GM23248 (cell line): ENCODE measurements around the gene MTUS2. TPM values are rescaled to one million over a fixed set of nuclear protein-coding genes. Genes with fewer than 3 reads are reported as not detected.

ENCODE experiments used
- DNase-seq: peaks from one replicate; pipeline ENCODE4 v3.0.0-alpha.2; 2015
- H2AFZ ChIP-seq: fragments of 200-600 bp; sonication (generic); 2 replicates; pipeline ENCODE4 v1.6.1; 2016; ENCODE audit warnings: antibody characterized with exemption
- H3F3A ChIP-seq: fragments of 200-600 bp; sonication (generic); 2 replicates; pipeline ENCODE4 v1.6.1; 2016; ENCODE audit warnings: mild to moderate bottlenecking, antibody characterized with exemption, mixed run types; ENCODE audit not compliant: insufficient read depth
- H3K27ac ChIP-seq: fragments of 200-600 bp; sonication (generic); 2 replicates; pipeline ENCODE4 v1.5.1; 2016; ENCODE audit warnings: mild to moderate bottlenecking
- H3K27me3 ChIP-seq: fragments of 200-600 bp; sonication (generic); replicated peaks from 2 replicates; pipeline ENCODE4 v1.6.1; 2016; ENCODE audit warnings: mild to moderate bottlenecking; ENCODE audit not compliant: insufficient read depth
- H3K36me3 ChIP-seq: fragments of 200-600 bp; sonication (generic); 2 replicates; pipeline ENCODE4 v1.6.1; 2016; ENCODE audit warnings: low read depth, mild to moderate bottlenecking
- H3K4me1 ChIP-seq: fragments of 200-600 bp; sonication (generic); 2 replicates; pipeline ENCODE4 v1.6.1; 2016; ENCODE audit warnings: mild to moderate bottlenecking; ENCODE audit not compliant: insufficient read depth
- H3K4me2 ChIP-seq: fragments of 200-600 bp; sonication (generic); one replicate; pipeline ENCODE4 v1.6.1; 2016; ENCODE audit warnings: mild to moderate bottlenecking; ENCODE audit not compliant: unreplicated experiment
- H3K4me3 ChIP-seq: fragments of 200-600 bp; sonication (generic); 2 replicates; pipeline ENCODE4 v1.5.1; 2016; ENCODE audit warnings: mild to moderate bottlenecking
- H3K79me2 ChIP-seq: fragments of 200-600 bp; sonication (generic); 2 replicates; pipeline ENCODE4 v1.6.1; 2016; ENCODE audit warnings: mild to moderate bottlenecking; ENCODE audit not compliant: insufficient read depth
- H3K9ac ChIP-seq: fragments of 200-600 bp; sonication (generic); 2 replicates; pipeline ENCODE4 v1.6.1; 2016; ENCODE audit warnings: mild to moderate bottlenecking
- H3K9me2 ChIP-seq: fragments of 200-600 bp; sonication (generic); 2 replicates; pipeline ENCODE4 v1.6.1; 2016; ENCODE audit warnings: mixed run types, mild to moderate bottlenecking, moderate library complexity; ENCODE audit not compliant: insufficient read depth
- H3K9me3 ChIP-seq: fragments of 200-600 bp; sonication (generic); one replicate; pipeline ENCODE4 v1.6.1; 2017; ENCODE audit warnings: low read depth
- H4K20me1 ChIP-seq: fragments of 200-600 bp; sonication (generic); 2 replicates; pipeline ENCODE4 v1.6.0; 2016; ENCODE audit not compliant: insufficient read depth
- EZH2 ChIP-seq: fragments of 200-600 bp; sonication (generic); IDR thresholded peaks from 2 replicates; pipeline ENCODE4 v1.6.1; 2018; ENCODE audit warnings: antibody characterized with exemption, mild to moderate bottlenecking; ENCODE audit not compliant: insufficient read depth, poor library complexity, severe bottlenecking
- EZH2phosphoT487 ChIP-seq: fragments of 200-600 bp; sonication (generic); IDR thresholded peaks from 2 replicates; pipeline ENCODE4 v1.6.1; 2018; ENCODE audit warnings: antibody characterized with exemption, moderate library complexity, mild to moderate bottlenecking, low read depth; ENCODE audit not compliant: insufficient read depth
- WGBS, 2 experiments: methylation state at CpG; one replicate each; pipeline ENCODE4 v1.1.6; 2015 to 2017; ENCODE audit warnings: low lambda C conversion rate in 2 of 2, low coverage in 1 of 2; ENCODE audit errors: missing lambda C conversion rate in 2 of 2; 5-methylcytosine and 5-hydroxymethylcytosine counted together
- in situ Hi-C: fragments of 300-500 bp; cut with MboI; formaldehyde crosslinking; loops from 2 replicates; pipeline ENCODE4 v1.15.0; 2020
- polyA plus RNA-seq: library from polyadenylated mRNA; unstranded; fragments of >200 nt; fragmentation: Nextera tagmentation; extraction: Ambion mirVana; gene quantifications from 2 replicates; pipeline ENCODE4 v1.2.1, GENCODE V29; 2016
- total RNA-seq: library from RNA; depleted of rRNA; stranded (reverse); fragments of >200 nt; shearing (Covaris generic); gene quantifications from 2 replicates; pipeline ENCODE4 v1.2.3, GENCODE V29; 2014

MTUS2 gene
- total and polyA plus RNA-seq, 2 experiments from 2014 or later, result 0.43 to 0.74 TPM

GRCh38 chr13:28830580-28830979 lies 10.4 kb downstream of the MTUS2 start:
- in situ Hi-C loops, result no loop called here
- Histone ChIP-seq H3F3A (no peaks in the 10 kb centered on the region), H3K9ac (no peak overlapping the region), H3K9me3 (no peaks in the 10 kb centered on the region), H3K27ac (no peak overlapping the region), H3K27me3 (peaks cover 3% of the 10 kb centered on the region; the same call in 1 of the 2 replicates), H3K36me3 (no peaks in the 10 kb centered on the region), H3K4me2 (no peak overlapping the region), H2AFZ (no peak overlapping the region), H3K4me3 (no peak overlapping the region), H3K9me2 (no peaks in the 10 kb centered on the region), H3K79me2 (no peaks in the 10 kb centered on the region), H3K4me1 (no peaks in the 10 kb centered on the region), H4K20me1 (no peaks in the 10 kb centered on the region)
- TF ChIP-seq EZH2 (no peak), EZH2phosphoT487 (no peak)
- no peak for DNase-seq

DNA sequence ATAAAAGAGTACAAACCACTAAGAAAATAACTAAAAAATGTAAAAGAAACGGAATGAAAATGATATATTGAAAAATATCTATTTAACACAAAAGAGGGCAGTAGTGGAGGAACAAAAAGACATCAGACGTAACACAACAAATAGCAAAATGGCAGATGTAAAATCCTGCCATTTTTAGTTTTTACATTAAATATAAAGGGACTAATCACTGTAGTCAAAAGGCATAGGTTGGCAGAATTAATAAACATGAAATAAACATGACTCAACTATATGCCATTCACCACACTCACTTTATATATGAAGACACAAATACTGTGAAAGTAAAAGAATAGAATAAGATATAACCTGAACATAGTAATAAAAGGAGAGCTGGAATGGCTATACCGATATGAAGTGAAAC lies 11.0 kb downstream of the MTUS2 start:
- Histone ChIP-seq H3K4me3 (no peak overlapping the region), H2AFZ (no peak overlapping the region), H4K20me1 (no peaks in the 10 kb centered on the region), H3F3A (no peaks in the 10 kb centered on the region), H3K4me2 (no peak overlapping the region), H3K4me1 (no peaks in the 10 kb centered on the region), H3K79me2 (no peaks in the 10 kb centered on the region), H3K9ac (no peak overlapping the region), H3K27ac (no peak overlapping the region), H3K9me2 (no peaks in the 10 kb centered on the region), H3K36me3 (no peaks in the 10 kb centered on the region), H3K9me3 (no peaks in the 10 kb centered on the region), H3K27me3 (peaks cover 3% of the 10 kb centered on the region; the same call in 1 of the 2 replicates)
- no peak for TF ChIP-seq EZH2phosphoT487
- no peak for TF ChIP-seq EZH2
- DNase-seq, result no peak
- in situ Hi-C loops, result no loop called here
- WGBS, 2 experiments, result 32% methylated on average over 3 of the region's 3 CpGs

DNA sequence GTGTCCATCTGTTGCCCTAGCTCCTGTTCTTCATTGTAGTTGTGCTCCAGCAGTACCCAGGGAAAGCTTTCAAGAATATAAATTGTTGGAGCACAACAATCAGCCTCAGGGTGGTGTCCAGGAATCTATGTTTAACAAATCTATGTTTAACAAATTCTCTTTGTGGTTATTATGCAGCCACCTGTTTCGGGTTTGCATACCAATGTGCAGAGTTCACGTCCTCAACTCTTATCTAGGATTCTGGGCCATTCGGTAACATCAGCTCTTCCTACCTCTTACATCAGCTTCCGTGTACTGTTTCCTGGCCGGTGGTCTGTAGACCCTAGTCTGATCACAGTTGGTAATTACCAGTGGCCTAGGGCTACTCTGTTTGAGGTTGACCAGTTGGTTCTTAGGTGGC lies 17.0 kb downstream of the MTUS2 start:
- DNase-seq, result no peak
- H3K9ac ChIP-seq, result no peak overlapping the region
- 42 to 46% methylated on average over 5 of the region's 5 CpGs for WGBS, 2 experiments
- no peak overlapping the region for H3K27ac ChIP-seq
- no peaks in the 10 kb centered on the region for H3K4me1 ChIP-seq
- in situ Hi-C loops, result no loop called here
- no peaks in the 10 kb centered on the region for H3K9me2 ChIP-seq
- H3F3A ChIP-seq, result no peaks in the 10 kb centered on the region
- H3K79me2 ChIP-seq, result no peaks in the 10 kb centered on the region
- no peaks in the 10 kb centered on the region for H3K27me3 ChIP-seq
- H4K20me1 ChIP-seq, result no peaks in the 10 kb centered on the region
- H3K4me3 ChIP-seq, result no peak overlapping the region
- no peak overlapping the region for H3K4me2 ChIP-seq
- no peak overlapping the region for H2AFZ ChIP-seq
- H3K36me3 ChIP-seq, result no peaks in the 10 kb centered on the region
- no peaks in the 10 kb centered on the region for H3K9me3 ChIP-seq
- TF ChIP-seq EZH2 (no peak), EZH2phosphoT487 (no peak)

DNA sequence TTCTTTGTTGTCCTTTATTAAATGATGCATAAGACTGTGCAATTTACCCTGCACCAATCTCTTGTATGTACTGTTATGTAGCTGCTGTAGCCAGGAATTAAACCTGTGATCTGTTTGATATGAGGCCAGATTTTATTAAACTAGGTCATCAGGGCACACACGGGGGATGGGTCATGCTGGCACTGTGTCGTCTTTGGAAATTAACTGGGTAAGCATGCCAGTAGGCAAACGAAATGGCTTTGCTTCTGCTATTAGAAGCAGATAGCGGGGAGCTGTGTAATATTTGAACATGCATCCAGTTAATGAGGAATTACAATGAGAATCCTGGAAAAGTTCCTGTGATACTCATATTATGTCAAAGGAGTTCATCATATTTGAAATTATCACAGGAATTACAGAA lies 23.5 kb downstream of the MTUS2 start:
- no peak for TF ChIP-seq EZH2
- no peak for TF ChIP-seq EZH2phosphoT487
- 8 to 10% methylated on average over 4 of the region's 4 CpGs for WGBS, 2 experiments
- no peak overlapping the region for H3K9ac ChIP-seq
- no peak overlapping the region for H3K4me2 ChIP-seq
- no peak overlapping the region for H3K4me3 ChIP-seq
- no peaks in the 10 kb centered on the region for H3K36me3 ChIP-seq
- H2AFZ ChIP-seq, result no peak overlapping the region
- no peaks in the 10 kb centered on the region; the same call in 1 of the 2 replicates for H3K27me3 ChIP-seq
- no peaks in the 10 kb centered on the region for H4K20me1 ChIP-seq
- H3K4me1 ChIP-seq, result no peaks in the 10 kb centered on the region
- no peak overlapping the region for H3K27ac ChIP-seq
- H3K79me2 ChIP-seq, result no peaks in the 10 kb centered on the region
- no peaks in the 10 kb centered on the region for H3F3A ChIP-seq
- in situ Hi-C loops, result no loop called here
- no peaks in the 10 kb centered on the region for H3K9me2 ChIP-seq
- H3K9me3 ChIP-seq, result no peaks in the 10 kb centered on the region
- DNase-seq, result no peak

DNA sequence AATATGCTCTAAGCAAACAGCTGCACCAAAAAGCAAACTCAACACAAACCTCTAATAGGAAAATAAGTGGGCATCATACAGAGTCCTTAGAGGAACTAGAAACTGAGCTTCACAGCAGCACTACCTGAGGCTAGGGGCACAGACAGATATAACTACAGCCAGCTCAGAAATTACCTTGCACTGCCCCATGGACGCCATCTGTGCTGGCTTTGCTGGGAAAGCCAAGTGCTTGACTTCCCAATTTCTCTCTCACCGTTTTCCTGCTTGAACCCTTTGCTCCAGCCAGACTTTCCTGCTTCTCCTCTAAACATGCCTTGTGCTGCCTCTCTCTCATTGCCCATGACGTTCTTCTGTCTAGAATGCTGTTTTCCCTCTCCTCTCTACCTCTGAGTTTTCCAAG lies 29.3 kb downstream of the MTUS2 start:
- Histone ChIP-seq H3K36me3 (no peaks in the 10 kb centered on the region), H3K9me2 (no peaks in the 10 kb centered on the region), H4K20me1 (no peaks in the 10 kb centered on the region), H3K27me3 (no peaks in the 10 kb centered on the region; the same call in 1 of the 2 replicates), H3K4me3 (no peak overlapping the region), H3F3A (no peaks in the 10 kb centered on the region), H3K9ac (no peak overlapping the region), H3K27ac (no peak overlapping the region), H2AFZ (no peak overlapping the region), H3K4me2 (no peak overlapping the region), H3K79me2 (no peaks in the 10 kb centered on the region), H3K4me1 (no peaks in the 10 kb centered on the region), H3K9me3 (no peaks in the 10 kb centered on the region)
- no peak for DNase-seq
- in situ Hi-C loops, result no loop called here
- no peak for TF ChIP-seq EZH2phosphoT487
- TF ChIP-seq EZH2, result no peak
- WGBS, 2 experiments, result 17 to 20% methylated on average over 3 of the region's 3 CpGs
